ENCODE data around the gene KDM4B.

KDM4B gene

DNA sequence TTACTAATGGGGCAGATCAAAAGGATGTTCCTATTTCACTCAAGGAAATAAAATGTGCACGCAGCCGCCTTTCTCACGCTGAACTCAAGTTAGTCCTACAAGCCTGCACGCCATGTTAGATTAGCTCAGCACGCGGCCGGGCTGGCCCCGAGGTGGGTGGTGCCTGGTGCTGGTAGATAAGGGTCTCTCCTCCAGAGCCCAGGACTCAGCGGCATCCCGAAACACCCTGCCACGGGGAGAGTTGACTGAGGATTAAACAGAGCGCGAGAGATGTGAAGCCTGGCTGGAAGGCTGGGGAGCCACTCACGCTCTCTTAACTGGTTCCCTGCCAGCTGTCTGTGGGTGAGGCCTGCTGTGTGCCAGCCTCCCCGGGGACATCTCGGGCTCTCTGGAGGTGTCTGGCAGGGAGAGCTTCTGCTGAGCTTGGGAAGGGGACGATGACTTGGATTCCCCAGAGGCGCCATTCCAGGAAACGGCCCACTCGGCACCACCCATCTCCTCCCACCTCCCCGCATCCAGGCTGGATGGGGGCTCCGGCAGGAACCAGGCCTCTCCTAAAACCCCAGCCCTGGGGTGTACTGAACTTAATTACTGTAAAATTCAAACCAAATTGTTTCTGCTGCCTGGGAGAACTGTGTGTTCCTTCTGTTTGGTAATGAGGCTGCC lies 122.2 kb downstream of the KDM4B start:
- no peak for DNase-seq (ENCODE audit: low read depth in 2 of 2)

DNA sequence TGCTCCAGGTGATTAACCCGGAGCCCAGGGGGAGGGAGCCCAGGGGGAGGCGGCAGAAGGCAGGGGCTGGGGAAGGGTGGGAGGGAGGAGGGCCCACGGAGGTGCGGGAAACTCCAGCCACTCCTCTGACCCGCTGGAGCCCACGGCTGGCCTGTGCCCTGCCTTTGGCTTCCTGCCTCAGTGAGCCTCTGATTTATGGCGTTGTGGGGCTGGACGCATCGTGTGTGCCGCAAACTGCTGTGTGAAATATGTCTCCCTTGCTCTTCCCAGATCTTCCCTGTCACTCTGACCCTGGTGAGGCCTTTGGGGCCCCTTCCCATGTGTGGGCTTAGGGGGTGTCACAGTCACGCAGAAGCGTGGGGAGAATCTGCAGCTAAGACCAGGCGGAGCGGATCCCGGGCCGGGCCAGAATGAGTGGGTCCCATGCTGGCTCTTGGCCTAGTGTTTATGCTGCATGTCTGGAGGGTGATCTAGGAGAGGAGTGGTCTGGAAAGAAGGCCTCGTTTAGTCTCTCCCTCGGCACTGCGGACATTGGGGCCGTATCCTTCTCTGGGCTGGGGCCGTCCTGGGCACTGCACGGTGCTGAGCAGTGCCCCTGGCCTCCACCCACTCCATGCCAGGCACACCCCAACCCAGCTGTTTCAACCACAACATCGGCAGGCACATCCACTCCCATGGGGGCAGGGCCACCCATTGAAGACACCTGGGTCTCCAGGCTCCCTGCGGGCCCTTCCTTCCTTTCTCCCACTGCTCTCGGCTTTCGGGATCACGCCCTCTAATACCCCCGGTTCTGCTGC lies 123.0 kb downstream of the KDM4B start:
- no peak for DNase-seq (ENCODE audit: low read depth in 2 of 2)

DNA sequence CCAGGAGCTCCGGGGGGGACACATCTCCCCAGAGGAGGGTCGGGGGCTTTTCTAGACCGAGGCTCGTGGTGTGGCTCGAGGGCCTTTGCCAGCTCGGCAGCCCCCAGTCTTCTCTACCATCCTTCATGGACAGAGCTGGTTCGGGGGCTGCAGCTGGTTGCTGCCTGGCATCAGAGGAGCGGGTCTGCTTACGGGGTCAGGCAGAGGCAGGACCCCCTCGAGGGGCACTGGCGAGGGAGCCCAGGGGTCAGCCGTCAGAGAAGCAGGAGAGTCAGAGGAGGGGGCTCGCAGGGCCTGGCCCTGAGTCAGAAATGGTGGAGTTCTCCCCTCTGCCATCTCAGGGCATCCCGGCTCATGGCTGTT lies 123.5 kb downstream of the KDM4B start:
- no peak for DNase-seq (ENCODE audit: low read depth in 2 of 2)

DNA sequence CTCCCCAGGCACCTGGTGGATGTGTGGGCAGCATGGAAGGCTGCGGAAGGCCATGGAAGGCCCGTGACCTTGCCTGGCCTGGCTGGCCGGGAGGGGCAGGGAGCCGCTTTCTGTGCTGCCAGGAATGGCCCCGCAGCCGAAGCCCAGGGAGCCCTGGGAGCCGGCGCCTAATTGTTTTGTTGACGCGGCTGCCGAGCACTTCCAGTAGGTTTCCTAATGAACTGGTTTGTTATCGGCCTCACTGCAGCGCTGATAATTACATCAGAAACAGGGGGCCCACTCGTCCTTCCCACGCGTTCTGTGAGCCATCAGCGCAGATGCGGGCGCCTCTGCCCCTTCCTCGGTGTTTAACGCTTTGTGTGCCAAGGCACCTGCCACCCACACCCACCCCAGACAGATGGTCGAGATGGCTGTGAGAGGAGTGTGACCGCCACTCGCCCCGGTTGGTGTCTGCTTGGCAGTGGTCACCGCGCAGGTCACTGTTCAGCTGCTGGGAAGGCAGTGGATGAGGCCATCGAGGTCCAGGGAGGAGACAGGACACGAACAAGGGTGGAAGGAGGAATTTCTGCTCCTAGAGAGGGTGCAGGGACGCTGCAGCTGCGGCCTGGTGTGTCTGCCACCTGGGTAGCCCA lies 124.5 kb downstream of the KDM4B start:
- no peak for DNase-seq (ENCODE audit: low read depth in 2 of 2)

DNA sequence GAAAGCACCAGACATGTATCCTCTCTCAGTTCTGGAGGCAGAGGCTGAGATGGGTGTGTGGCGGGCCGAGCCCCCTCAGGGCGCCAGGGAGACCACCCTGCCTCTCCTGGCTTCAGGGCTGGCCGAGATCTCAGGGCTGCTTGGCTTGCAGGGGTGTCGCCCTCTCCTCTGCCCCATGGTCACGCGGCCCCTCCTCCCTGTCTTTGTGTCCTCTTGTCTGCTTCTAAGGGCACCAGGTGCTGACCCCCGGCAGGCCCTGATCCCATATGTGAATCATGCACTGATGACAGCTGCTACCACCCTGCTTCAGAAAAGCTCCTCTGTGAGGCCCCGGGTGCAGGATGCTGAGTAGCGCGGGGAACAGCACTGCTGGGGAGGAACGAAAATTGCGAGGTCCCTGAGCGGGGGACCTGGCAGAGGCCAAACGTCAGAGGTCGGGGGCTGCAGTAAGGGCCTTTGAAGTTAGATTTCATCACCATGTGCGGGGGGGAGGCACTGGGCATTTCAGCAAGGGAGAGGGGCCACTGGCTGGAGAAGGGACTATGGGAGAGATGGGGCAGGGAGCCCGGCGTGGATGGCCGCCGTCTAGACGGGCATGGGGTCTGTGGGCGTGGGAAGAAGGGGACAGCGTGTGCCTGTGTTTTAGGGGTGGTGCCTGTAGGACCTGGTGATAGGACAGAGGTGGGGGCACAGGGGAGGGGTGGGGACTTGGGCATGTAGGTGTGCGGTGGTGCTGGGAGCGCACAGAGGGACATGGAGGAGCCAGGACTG lies 125.2 kb downstream of the KDM4B start:
- DNase-seq (ENCODE audit: low read depth in 2 of 2) = no peak

DNA sequence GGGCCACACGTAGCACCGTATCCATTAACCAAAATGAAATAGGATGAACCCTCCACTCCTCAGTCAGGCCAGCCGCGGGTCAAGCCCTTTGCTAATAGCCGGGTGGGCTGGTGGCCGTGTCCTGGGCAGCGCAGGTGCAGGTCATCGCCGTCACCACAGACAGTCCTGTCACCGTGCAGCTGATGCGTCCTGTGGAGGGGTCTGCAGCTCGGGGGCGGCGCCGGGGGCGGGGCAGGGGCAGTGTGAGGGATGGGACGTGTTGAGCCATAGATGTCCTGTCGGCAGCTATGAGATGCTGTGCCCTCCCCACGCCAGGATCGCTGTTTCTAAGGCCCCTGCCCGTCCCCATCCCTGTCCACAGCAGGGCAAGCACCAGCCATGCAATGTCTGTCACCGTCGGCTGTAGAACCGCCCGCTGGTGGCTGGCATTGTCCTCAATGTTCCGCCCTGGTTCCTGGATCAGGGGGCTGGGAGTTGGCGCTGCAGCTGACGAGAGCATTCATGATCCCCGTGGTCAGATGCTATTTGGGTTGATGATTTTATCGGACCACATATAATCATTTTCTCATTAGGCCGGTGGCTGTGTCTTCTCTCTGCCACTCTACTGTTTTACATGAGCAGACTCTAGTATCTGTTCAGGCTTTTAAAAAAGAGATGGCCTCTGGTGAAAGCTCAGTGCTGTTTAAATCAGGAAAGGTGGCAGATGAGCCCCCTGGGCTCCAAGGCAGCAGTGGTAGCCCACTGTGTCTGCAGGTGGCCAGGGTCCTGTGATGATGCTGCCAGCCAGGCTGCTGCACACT lies 126.1 kb downstream of the KDM4B start:
- DNase-seq (ENCODE audit: low read depth in 2 of 2) = no peak

DNA sequence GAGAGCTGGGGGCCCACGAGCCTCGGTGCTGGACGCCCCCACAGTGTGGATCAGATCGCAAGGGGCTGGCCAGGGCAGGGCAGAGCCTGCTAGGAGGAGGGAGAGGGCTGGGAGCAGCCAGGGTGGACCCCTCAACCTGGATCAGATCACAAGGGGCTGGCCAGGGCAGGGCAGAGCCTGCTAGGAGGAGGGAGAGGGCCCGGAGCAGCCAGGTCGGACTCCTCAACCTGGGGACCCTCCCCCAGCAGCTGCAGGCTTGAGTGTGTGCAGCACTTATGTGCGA lies 126.6 kb downstream of the KDM4B start:
- no peak for DNase-seq (ENCODE audit: low read depth in 2 of 2)

DNA sequence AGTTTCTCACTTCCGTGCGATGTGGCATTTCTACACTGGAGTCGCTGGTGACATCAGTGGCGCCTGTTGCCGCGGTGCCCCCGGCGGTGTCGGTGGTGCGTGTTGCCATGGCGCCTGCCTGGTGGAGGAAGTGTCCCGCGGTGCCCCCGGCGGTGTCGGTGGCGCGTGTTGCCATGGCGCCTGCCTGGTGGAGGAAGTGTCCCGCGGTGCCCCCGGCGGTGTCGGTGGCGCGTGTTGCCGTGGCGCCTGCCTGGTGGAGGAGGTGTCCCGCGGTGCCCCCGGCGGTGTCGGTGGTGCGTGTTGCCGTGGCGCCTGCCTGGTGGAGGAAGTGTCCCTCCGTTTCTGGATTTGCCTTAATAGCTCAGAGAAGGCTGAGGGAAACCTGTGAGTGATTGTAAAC lies 127.6 kb downstream of the KDM4B start:
- DNase-seq (ENCODE audit: low read depth in 2 of 2) = no peak

DNA sequence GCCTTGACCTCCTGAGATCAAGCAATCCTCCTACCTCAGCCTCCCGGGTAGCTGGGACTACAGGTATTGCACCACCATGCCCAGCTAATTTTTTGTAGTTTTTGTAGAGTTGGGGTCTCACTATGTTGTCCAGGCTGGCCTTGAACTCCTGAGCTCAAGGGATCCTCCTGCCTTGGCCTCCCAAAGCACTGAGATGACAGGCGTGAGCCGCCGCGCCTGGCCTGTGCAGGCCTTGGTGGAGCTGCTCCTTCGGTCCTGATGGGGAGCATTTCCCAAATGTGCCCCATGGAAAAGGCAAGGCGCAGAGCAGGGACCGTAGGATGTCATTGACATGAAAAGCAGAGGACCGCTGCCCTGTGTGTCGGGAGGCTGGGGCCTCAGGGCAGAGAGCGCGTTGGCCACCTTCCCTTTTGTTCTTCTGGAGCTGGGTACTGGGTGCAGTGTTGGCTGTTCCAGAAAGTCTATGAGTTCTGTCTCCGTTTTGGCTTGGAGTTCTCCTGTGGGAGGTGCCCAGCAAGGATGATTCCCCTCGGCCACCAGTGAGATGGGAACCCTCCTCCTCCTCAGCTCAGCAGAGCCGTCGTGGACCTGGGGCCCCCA lies 128.5 kb downstream of the KDM4B start:
- no peak for DNase-seq (ENCODE audit: low read depth in 2 of 2)

DNA sequence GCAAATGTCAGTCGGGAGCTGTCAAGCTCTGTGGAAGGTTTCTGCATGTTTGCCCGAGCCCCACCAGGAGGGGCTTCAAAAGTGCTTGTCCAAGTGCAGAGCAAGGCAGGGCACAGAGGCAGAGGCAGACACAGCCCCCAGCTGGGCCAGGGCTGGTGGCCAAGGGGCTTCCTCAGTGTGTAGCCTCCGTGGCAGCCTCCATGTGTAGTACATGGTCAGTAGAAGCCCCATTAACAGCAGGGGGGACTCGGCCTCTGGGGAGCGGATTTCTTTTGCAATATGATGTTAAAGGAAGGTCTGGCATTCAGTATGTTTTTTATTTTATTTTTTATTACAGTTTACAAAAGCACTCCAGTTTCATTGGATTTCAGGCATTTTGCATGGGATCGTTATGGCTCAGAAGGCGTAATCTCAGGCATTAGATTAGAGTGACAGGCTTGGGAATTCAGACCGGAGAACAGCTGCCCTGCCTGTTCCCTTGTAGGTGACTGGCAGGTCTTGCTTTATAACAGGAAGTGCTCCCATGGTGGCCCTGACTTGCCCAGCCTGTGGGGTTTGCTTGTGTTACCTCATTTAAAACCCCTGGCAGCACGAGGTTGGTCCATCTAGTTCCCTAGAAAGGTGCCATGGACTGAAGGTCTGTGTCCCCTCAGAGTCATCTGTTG lies 129.2 kb downstream of the KDM4B start:
- DNase-seq (ENCODE audit: low read depth in 2 of 2) = no peak

DNA sequence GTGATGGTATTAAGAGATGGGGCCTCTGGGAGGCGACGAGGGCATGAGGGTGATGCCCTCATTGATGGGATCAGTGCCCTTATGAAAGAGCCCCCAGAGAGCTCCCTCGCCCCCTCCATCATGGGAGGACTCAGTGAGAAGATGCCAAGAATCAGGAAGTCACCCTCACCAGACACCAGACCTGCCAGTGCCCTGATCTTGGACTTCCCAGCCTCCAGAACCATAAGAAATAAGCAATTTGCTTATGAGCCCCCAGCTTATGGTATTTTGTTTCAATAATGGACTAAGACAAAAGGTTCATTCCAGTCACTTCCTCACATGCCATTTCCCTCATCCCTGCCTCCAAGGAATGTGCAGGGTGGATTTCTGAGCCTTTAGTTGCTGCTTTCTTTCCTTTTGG lies 129.7 kb downstream of the KDM4B start:
- DNase-seq (ENCODE audit: low read depth in 2 of 2) = no peak

DNA sequence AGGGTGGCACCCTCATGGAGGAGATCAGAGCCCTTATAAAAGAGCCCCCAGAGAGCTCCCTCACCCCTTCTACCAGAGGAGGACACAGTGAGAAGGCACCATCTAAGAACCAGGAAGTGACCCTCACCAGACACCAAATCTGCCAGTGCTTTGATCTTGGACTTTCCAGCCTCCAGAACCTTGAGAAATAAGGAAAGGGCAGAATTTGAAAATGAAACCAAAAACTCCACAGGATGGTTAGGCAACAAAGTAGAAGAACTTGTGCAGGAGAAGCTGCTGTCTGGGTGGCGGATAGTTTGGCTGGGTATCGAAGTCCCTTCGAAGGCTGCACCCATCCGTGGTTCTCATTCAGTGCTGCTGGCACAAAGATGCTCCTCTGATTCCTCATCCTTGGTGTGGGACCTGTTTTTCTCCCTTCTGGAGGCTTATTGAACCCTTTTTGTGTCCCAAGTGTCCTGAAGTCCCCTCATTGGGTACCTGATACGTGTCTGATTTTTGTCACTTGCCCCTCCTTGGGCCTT lies 130.8 kb downstream of the KDM4B start:
- DNase-seq (ENCODE audit: low read depth in 2 of 2) = no peak

DNA sequence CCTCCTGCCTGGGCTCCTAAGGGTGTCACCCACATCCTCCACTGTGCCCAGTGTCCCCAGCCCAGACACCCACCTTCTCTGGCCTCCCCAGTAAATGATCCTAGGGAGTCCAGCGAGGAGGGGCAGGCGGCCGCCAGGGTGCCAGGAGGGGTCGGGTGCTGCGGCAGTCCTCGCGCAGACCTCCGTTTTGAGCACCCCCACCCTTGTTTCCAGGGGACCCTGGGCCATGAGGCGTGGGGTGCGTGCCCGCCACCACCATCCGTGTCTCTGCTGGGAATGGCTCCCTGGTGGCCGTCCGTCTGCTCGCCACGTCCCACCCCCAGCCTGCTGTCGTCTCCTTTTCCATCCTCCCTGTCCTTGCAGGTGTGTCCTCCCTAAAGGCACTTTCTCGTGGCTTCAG lies 133.0 kb downstream of the KDM4B start:
- DNase-seq (ENCODE audit: low read depth in 2 of 2) = no peak

DNA sequence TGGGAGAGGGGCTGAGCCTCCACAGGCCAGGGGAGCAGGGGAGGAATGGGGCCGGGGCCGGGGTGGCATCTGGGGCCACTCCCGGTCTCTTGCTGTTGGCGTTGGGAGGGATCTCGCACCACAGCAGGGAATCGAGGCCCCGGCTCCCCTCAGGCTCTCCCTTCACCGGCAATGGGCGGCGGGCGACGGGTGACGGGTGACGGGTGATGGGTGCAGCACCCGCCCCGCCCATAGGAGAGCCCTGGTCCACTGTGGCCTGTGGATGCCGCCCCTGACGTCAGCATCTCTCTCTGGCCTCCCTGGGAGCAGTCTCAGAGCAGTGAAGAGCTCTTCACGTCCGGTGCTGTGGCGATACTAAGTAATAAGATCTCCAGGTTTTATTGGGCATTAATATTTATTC lies 133.6 kb downstream of the KDM4B start:
- no peak for DNase-seq (ENCODE audit: low read depth in 2 of 2)

DNA sequence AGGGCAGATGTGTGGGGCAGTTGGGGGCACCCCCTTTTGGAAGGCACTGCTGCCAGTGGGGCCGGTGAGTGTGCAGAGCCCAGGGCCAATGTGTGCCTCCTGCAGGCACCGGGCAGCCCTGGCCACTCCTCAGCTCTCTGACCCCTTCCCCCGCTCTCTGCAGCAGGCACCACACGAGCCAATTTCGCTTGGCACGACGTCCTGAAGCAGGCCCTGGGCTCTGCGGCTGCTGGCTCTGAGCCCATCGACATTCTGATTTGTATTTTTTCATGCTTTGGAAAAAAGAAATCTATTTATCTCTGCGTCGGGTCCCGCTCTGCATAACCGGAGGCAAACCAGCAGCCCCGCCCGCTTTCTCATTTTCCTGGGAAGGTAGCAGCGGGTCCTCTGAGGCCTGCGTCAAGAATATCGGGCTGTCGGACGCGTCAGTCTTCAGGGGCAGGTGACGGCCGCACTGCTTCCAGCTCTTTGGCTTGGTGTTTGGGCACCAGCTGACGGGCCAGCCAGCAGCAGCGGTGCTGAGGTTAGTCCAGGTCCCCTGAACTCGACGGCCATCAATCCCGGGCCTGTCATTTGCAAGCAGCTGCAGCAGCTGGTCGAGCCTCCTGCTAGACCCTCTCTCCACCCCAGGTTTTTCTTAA lies 134.3 kb downstream of the KDM4B start:
- DNase-seq (ENCODE audit: low read depth in 2 of 2) = no peak

DNA sequence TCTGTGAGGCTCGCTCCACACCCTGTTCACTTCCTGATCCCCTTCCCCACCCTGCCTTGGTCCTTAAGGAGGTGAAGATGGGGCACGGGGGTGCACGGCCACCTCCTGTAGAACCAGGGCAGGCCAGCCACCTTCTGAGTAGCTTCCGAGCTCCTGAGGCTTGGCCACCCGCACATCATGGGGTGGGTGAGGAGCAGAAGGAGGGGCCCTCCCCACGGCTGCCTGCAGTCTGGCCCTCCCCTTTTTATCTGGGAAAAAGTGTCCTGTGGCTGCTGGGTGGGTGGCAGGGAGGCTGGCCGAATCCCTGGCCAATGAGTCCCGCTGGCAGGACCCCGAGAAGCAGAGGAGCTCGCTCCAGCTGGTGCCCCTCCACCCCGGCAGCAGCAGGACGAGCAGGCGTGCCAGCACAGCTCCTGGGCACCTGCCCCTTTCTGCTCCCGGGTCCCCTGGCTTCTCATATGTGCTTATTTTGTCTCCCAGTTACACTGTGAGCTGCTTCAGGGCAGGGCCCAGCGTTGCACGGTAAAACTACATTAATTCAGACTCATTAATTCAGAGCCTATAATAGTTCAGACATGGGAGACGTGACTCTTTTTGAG lies 135.0 kb downstream of the KDM4B start:
- DNase-seq (ENCODE audit: low read depth in 2 of 2) = no peak

DNA sequence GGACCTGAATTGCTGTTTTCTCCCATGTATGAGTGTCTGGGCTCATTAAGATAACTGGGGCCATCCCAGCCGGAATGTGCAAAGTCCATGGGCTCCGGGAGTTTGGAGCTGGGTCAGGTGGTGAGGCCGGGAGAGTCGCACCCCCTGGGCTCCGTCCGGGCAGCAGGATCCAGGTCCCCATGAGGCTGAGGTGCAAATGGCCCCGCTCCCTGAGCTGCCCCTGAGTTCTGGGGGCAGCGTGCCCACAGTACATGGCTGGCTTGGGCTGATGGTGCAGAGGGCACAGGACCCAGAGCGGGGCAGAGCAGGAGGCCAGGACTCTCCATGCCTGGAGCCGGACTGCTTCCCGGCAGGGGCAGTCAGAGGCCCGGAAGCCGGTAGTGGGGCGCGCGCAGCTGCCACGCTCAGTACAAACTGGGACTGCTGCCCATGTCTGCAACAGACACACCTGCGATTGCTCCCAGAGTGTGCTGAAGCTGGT lies 136.0 kb downstream of the KDM4B start:
- DNase-seq (ENCODE audit: low read depth in 2 of 2) = no peak

DNA sequence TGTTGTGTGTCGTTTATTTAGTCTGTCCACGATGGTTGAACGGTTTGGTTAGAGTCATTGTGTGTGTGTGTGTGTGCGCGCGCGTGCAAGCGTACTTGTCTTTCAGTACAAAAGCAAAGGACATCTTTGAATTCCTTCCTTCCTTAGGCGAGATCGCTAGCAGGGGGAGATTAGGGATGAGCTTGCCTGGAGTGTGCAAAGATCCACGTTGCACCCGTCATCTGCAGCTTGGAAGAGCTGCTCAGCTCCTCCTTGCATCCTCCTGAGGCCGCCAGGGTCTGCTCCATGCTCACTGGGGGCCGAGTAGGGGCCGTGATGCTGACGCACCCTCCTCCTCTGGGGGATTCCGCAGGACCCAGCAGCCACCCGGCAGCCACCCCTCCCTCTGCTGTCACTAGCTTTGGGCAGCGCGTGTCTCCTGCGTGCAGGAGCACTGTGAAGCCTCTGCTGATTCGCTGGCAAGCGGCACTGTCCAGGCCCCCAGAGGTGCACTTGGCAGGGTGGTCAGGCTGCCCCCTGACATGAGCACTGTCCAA lies 137.3 kb downstream of the KDM4B start:
- DNase-seq (ENCODE audit: low read depth in 2 of 2) = no peak

DNA sequence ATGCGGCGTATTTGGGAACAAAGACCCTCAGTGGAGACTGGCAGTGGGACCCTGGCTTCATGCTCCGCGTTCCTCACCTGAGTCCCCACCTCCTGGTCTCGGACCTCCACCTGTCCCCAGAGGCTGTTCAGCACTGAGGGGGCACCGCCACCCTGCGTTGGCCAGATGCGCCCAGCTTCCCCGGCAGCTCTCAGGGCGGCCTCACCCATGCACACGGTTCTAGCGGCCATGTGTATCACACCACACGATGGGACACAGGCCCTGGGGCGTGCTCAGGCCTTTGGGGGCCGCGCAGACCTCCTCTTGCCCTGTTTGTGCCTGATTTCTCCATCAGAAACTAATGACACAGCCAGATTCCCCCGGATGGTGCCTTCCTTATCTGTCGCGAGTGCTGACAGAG lies 138.1 kb downstream of the KDM4B start:
- no peak for DNase-seq (ENCODE audit: low read depth in 2 of 2)
